ENCODE measurements around the gene TBC1D14. TPM values are rescaled to one million over a fixed set of nuclear protein-coding genes. Genes with fewer than 3 reads are reported as not detected.

The TBC1D14 gene
- total RNA-seq, 1 experiment from 2014 or later = 16.7 TPM

DNA sequence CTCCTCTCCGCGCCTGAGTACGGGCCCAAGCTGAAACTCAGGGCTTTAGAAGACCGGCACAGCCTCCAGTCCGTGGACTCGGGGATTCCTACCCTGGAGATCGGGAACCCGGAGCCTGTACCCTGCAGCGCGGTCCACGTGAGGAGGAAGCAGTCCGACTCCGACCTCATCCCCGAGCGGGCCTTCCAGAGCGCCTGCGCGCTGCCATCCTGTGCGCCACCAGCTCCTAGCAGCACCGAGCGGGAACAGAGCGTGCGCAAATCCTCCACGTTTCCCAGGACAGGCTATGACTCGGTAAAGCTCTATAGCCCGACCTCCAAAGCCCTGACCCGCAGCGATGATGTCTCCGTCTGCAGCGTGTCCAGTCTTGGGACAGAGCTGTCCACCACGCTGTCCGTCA lies 13.9 kb downstream of the TBC1D14 start:
- Histone ChIP-seq H3K4me1 (replicated peaks) (no peaks in the 10 kb centered on the region; the same call in 1 of the 2 replicates), H3K36me3 (no peaks in the 10 kb centered on the region), H3K27me3 (replicated peaks) (no peaks in the 10 kb centered on the region), H3K4me3 (no peak overlapping the region), H3K9me3 (replicated peaks) (no peaks in the 10 kb centered on the region), H3K27ac (no peak overlapping the region)
- no peak for DNase-seq (ENCODE audit: low read depth in 1 of 2, low spot score in 2 of 2)

DNA sequence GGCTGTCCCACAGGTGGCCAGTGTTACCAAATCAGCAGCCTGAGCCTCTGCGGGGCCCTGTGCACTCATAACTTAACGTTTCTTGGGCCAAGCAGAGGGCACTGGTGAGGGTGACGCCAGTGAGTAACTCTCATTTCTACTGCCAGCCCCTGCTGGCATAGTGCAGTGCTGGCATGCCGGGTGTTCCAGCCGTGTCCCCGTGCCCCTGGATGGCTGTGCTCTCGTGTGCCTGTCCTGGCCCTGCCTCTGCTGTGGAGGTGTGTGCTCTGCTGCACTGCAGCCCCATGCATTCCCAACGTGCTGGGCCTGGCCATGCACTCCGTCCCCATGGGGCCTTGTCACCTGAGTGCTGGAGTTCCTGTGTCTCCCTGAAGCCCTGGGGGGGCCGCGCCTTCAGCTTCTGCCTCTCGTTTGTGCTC lies 14.7 kb downstream of the TBC1D14 start:
- Histone ChIP-seq H3K36me3 (no peaks in the 10 kb centered on the region), H3K27ac (no peak overlapping the region), H3K9me3 (replicated peaks) (no peaks in the 10 kb centered on the region), H3K27me3 (replicated peaks) (no peaks in the 10 kb centered on the region), H3K4me1 (replicated peaks) (no peaks in the 10 kb centered on the region; the same call in 1 of the 2 replicates), H3K4me3 (no peak overlapping the region)
- no peak for DNase-seq (ENCODE audit: low read depth in 1 of 2, low spot score in 2 of 2)

DNA sequence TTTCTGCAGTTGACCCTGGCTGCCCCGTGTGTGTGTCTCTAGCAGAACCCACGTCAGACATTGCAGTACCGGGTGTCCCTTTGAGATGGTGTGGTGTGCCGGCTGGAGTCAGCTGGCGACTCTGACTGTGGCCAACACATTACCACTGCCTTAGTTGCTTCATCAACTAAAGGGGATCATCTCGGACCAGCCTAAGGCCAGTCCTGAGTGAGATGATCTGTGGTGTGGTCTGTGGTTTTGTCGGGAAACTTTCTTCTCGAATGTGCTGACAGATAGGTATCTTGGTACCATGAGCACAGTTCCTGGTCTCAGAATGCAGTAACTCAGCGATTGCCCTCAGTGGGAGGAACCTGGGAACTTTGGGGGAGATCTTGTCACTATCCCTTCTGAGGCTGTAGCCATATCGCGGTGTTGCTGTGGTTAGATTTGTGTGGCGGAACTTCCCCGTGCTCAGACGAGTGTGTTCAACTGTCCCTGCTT lies 15.8 kb downstream of the TBC1D14 start:
- no peaks in the 10 kb centered on the region for H3K27me3 ChIP-seq (replicated peaks)
- H3K9me3 ChIP-seq (replicated peaks) = no peaks in the 10 kb centered on the region
- H3K36me3 ChIP-seq = no peaks in the 10 kb centered on the region
- no peak overlapping the region for H3K4me3 ChIP-seq
- no peak for DNase-seq (ENCODE audit: low read depth in 1 of 2, low spot score in 2 of 2)
- H3K4me1 ChIP-seq (replicated peaks) = no peaks in the 10 kb centered on the region; the same call in 1 of the 2 replicates
- H3K27ac ChIP-seq = no peak overlapping the region

- Histone ChIP-seq H3K4me3 (no peak overlapping the region), H3K36me3 (no peaks in the 10 kb centered on the region), H3K9me3 (replicated peaks) (no peaks in the 10 kb centered on the region), H3K27ac (no peak overlapping the region), H3K4me1 (replicated peaks) (no peaks in the 10 kb centered on the region; the same call in 1 of the 2 replicates), H3K27me3 (replicated peaks) (no peaks in the 10 kb centered on the region)
- no peak for DNase-seq (ENCODE audit: low read depth in 1 of 2, low spot score in 2 of 2)
These were observed 16.5 kb downstream of the TBC1D14 start for GRCh38 chr4:6926081-6926480.

DNA sequence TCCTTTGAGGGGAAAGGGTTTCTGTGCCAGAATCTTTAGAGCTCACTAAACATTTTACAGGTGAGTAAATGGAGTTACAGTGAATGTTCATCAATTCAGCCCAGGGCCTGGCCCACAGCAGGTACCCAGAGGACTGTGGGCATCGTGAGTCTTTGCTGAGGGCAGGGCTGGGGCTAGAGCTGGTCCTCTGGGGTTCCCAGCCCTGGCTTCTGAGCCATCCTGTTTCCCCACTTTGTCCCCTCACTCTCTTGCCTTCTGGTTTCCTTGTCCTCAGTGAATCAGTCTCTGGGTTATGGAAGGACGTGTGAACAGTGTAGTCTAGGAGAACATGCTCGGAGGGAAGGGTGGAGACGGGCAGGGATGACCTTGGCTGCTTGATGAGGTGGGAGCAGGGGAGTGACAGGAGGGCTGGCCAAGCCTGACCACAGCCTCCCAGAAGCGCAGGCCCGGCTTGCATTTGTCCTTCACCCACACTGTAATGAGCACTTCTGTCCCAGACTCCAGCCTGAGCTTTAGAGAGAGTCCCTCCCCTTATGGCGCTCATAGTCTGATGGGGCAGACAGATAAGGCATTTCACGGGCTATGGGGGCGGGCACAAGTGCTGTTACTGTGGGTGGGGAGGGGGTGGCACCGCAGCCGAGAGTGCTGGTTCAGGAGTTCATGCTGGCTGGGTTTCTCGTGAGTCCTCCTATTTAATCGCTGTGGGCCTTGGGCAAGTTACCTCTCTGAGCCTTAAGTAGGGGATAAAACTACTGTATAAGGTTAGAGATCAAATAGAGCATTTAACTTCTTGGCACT lies 17.3 kb downstream of the TBC1D14 start:
- Histone ChIP-seq H3K4me3 (no peak overlapping the region), H3K27ac (no peak overlapping the region), H3K27me3 (replicated peaks) (no peaks in the 10 kb centered on the region), H3K4me1 (replicated peaks) (no peaks in the 10 kb centered on the region; the same call in 1 of the 2 replicates), H3K9me3 (replicated peaks) (no peaks in the 10 kb centered on the region), H3K36me3 (no peaks in the 10 kb centered on the region)
- DNase-seq (ENCODE audit: low read depth in 1 of 2, low spot score in 2 of 2) = no peak

- Histone ChIP-seq H3K27me3 (replicated peaks) (no peaks in the 10 kb centered on the region), H3K36me3 (no peaks in the 10 kb centered on the region), H3K27ac (no peak overlapping the region), H3K4me1 (replicated peaks) (no peaks in the 10 kb centered on the region; the same call in 1 of the 2 replicates), H3K4me3 (no peak overlapping the region), H3K9me3 (replicated peaks) (no peaks in the 10 kb centered on the region)
- DNase-seq (ENCODE audit: low read depth in 1 of 2, low spot score in 2 of 2) = no peak
These were observed 18.5 kb downstream of the TBC1D14 start for GRCh38 chr4:6928081-6928480.

GRCh38 chr4:6929339-6929811 lies 19.7 kb downstream of the TBC1D14 start:
- no peak overlapping the region for H3K4me3 ChIP-seq
- H3K27me3 ChIP-seq (replicated peaks) = no peaks in the 10 kb centered on the region
- H3K27ac ChIP-seq = no peak overlapping the region
- no peak for DNase-seq (ENCODE audit: low read depth in 1 of 2, low spot score in 2 of 2)
- no peaks in the 10 kb centered on the region for H3K36me3 ChIP-seq
- H3K9me3 ChIP-seq (replicated peaks) = no peaks in the 10 kb centered on the region
- no peaks in the 10 kb centered on the region; the same call in 1 of the 2 replicates for H3K4me1 ChIP-seq (replicated peaks)

DNA sequence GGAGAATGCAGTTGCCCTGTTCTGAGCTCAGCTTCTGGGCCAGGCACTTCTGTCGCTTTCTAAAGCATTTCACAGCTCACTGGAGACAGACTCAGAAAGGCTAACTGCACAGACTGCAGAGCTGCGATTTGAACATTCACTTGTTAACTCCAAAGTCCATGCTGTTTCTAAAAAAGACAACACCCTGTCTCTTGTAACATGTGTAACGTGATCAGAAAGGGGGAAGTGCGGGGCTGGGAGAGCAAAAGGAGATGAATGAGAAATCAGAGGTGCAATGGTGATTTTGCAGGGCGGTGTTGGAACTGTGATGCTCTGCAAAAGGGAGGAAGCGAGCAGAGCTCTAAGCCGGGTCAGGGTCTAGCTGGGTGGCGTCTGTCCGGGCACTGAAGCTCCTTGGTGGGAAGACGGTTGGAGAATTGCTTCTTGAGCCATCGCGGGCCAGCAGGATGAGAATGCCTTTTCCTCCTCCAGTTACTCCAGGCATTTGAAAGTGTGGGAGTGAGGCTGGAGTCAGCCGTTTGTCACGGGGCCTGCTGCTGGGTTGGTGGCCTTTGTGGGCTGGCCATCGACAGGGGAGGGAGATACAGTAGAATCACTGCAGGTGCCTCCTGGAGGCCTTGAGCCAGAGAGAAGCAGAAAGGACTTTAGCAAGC lies 20.3 kb downstream of the TBC1D14 start:
- DNase-seq (ENCODE audit: low read depth in 1 of 2, low spot score in 2 of 2) = no peak
- Histone ChIP-seq H3K4me1 (replicated peaks) (no peaks in the 10 kb centered on the region; the same call in 1 of the 2 replicates), H3K27ac (no peak overlapping the region), H3K4me3 (no peak overlapping the region), H3K36me3 (no peaks in the 10 kb centered on the region), H3K27me3 (replicated peaks) (no peaks in the 10 kb centered on the region), H3K9me3 (replicated peaks) (no peaks in the 10 kb centered on the region)

DNA sequence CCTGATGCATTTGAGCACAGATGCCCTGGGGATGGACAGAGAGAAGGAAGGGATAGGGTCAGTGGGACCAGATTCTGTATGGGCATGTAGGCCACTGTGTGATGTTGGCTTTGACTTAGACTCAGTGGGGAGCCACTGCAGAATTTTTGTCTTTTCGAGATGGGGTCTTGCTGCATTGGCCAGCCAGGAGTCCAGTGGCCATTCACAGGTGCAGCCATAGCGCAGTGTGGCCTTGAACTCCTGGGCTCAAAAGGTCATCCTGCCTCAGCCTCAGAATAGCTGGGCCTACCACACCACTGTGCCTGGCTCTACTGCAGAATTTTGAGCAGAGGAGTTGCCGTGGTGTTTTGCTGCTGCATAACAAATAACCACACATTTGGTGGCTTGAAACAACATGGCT lies 22.8 kb downstream of the TBC1D14 start:
- Histone ChIP-seq H3K4me3 (no peak overlapping the region), H3K4me1 (replicated peaks) (peaks cover 4% of the 10 kb centered on the region; the same call in 1 of the 2 replicates), H3K36me3 (no peaks in the 10 kb centered on the region), H3K27ac (no peak overlapping the region), H3K27me3 (replicated peaks) (no peaks in the 10 kb centered on the region), H3K9me3 (replicated peaks) (no peaks in the 10 kb centered on the region)
- DNase-seq (ENCODE audit: low read depth in 1 of 2, low spot score in 2 of 2) = no peak

- no peak overlapping the region for H3K27ac ChIP-seq
- DNase-seq (ENCODE audit: low read depth in 1 of 2, low spot score in 2 of 2) = no peak
- no peak overlapping the region for H3K4me3 ChIP-seq
- no peaks in the 10 kb centered on the region for H3K27me3 ChIP-seq (replicated peaks)
- H3K4me1 ChIP-seq (replicated peaks) = peaks cover 4% of the 10 kb centered on the region; the same call in 1 of the 2 replicates
- H3K9me3 ChIP-seq (replicated peaks) = no peaks in the 10 kb centered on the region
- no peaks in the 10 kb centered on the region for H3K36me3 ChIP-seq
These were observed 23.3 kb downstream of the TBC1D14 start for GRCh38 chr4:6932918-6933317.

GRCh38 chr4:6933691-6934430 lies 24.2 kb downstream of the TBC1D14 start:
- Histone ChIP-seq H3K27me3 (replicated peaks) (no peaks in the 10 kb centered on the region), H3K9me3 (replicated peaks) (no peaks in the 10 kb centered on the region), H3K36me3 (no peaks in the 10 kb centered on the region), H3K27ac (no peak overlapping the region), H3K4me1 (replicated peaks) (peaks cover 4% of the 10 kb centered on the region; the same call in 1 of the 2 replicates), H3K4me3 (no peak overlapping the region)
- DNase-seq (ENCODE audit: low read depth in 1 of 2, low spot score in 2 of 2) = no peak

DNA sequence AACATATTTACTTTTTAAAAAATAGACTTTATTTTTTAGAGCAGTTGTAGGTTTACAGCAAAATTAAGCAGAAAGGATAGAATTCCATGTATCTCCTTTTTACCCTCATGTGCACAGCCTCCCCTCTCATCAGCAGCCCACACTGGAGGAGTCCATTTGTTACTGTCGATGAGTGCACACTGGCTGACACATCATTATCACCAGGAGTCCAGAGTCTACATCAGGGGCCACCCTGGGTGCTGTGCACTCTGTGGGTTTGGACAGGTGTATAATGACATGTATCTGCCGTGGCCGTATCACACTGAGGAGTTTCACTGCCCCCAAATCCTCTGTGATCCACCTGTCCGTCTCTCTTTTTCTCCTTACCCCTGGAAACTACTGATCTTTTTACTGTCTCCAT lies 26.3 kb downstream of the TBC1D14 start:
- Histone ChIP-seq H3K36me3 (no peaks in the 10 kb centered on the region), H3K4me3 (no peak overlapping the region), H3K27ac (no peak overlapping the region), H3K4me1 (replicated peaks) (peaks cover 4% of the 10 kb centered on the region; the same call in 1 of the 2 replicates), H3K9me3 (replicated peaks) (no peaks in the 10 kb centered on the region), H3K27me3 (replicated peaks) (no peaks in the 10 kb centered on the region)
- no peak for DNase-seq (ENCODE audit: low read depth in 1 of 2, low spot score in 2 of 2)

DNA sequence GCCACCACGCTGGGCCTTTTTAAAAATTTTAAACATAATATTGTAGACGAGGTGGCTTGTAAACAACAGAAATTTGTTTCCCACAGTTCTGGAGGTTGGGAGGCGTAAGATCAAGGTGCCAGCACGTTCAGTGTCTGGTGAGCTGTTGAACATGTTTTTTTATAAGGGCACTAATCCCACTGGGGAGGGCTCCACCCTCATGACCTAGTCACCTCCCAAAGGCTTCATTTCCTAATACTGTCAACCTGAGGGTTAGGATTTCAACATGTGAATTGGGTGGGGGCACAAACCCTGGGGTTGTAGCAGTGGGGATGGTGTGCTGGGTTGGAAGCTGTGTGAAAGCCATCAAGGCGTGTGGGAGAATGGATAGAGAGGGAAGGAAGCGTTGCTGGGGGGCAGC lies 27.6 kb downstream of the TBC1D14 start:
- no peaks in the 10 kb centered on the region for H3K9me3 ChIP-seq (replicated peaks)
- H3K27ac ChIP-seq = no peak overlapping the region
- H3K27me3 ChIP-seq (replicated peaks) = no peaks in the 10 kb centered on the region
- peaks cover 15% of the 10 kb centered on the region for H3K4me1 ChIP-seq (replicated peaks)
- no peaks in the 10 kb centered on the region for H3K36me3 ChIP-seq
- DNase-seq (ENCODE audit: low read depth in 1 of 2, low spot score in 2 of 2) = no peak
- H3K4me3 ChIP-seq = no peak overlapping the region
